KMS-11 (cell line): ENCODE measurements around the gene ZAP70.

ENCODE experiments used
- H2AFZ ChIP-seq: fragments of 200-600 bp; sonication (generic); 2 replicates; pipeline ENCODE4 v1.6.1; 2016; ENCODE audit warnings: antibody characterized with exemption, mixed run types, low read depth
- H3K27ac ChIP-seq: fragments of 200-600 bp; sonication (generic); 2 replicates; pipeline ENCODE4 v1.6.1; 2016; ENCODE audit warnings: mild to moderate bottlenecking, mixed run types
- H3K27me3 ChIP-seq: fragments of 200-600 bp; sonication (generic); 2 replicates; pipeline ENCODE4 v1.6.1; 2017; ENCODE audit warnings: mild to moderate bottlenecking, low read depth, mixed run types, moderate library complexity; ENCODE audit not compliant: insufficient read depth
- H3K36me3 ChIP-seq: fragments of 200-600 bp; sonication (generic); 2 replicates; pipeline ENCODE4 v1.6.1; 2017; ENCODE audit warnings: mild to moderate bottlenecking, mixed run types; ENCODE audit not compliant: insufficient read depth
- H3K4me1 ChIP-seq: fragments of 200-600 bp; sonication (generic); 2 replicates; pipeline ENCODE4 v1.6.1; 2016; ENCODE audit warnings: mild to moderate bottlenecking, low read depth, mixed run types; ENCODE audit not compliant: poor library complexity, severe bottlenecking
- H3K4me2 ChIP-seq: fragments of 200-600 bp; sonication (generic); 2 replicates; pipeline ENCODE4 v1.7.0; 2016; ENCODE audit warnings: mild to moderate bottlenecking, mixed run types
- H3K4me3 ChIP-seq: fragments of 200-600 bp; sonication (generic); IDR thresholded peaks from 2 replicates; pipeline ENCODE4 v1.6.1; 2017; ENCODE audit warnings: low read depth, low read length, mixed read lengths; ENCODE audit not compliant: insufficient read depth
- H3K79me2 ChIP-seq: fragments of 200-600 bp; sonication (generic); 2 replicates; pipeline ENCODE4 v1.6.1; 2016; ENCODE audit warnings: low read depth, mixed run types; ENCODE audit not compliant: insufficient read depth
- H3K9ac ChIP-seq: fragments of 200-600 bp; sonication (generic); 2 replicates; pipeline ENCODE4 v1.6.1; 2016; ENCODE audit warnings: mild to moderate bottlenecking, mixed run types
- H4K20me1 ChIP-seq: fragments of 200-600 bp; sonication (generic); 2 replicates; pipeline ENCODE4 v1.6.1; 2016; ENCODE audit warnings: mild to moderate bottlenecking, mixed run types; ENCODE audit not compliant: insufficient read depth
- CTCF ChIP-seq: fragments of 200-600 bp; sonication (generic); conservative IDR thresholded peaks from 2 replicates; pipeline ENCODE4 v1.6.1; 2017; ENCODE audit warnings: low read depth, mild to moderate bottlenecking, antibody characterized with exemption, low read length, moderate library complexity, mixed read lengths

ZAP70 gene

DNA sequence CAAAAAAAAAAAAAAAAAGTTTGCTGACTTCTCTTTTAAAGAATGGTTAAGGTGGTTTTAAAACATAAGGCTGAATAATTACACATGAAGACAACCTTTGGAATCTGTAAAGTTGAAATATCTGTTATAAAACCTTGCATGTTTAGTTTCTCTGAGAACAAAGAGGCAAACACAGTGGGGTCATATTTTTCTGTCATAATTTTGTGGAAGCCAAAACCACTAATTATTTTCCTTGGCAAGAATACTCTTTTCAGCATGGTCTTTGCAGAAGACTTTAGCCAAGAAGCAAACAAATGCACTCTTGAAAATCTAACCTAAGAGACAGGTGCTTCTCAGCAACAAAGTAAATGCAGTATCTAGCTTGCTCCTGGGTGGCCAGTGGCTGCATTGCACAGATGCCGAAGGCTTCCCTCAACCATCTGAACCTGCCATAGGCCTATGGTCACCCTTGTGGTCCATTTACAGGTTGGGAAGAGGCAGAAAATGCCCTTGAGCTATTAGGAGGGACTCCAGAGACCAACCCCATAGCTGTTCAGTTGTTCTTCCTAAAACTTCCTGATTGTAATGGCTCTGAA is 44.8 kb downstream of the ZAP70 start:
- Histone ChIP-seq H3K27me3 (no peaks in the 10 kb centered on the region), H3K27ac (no peak overlapping the region), H3K4me2 (no peak overlapping the region), H4K20me1 (no peaks in the 10 kb centered on the region), H3K9ac (no peak overlapping the region), H2AFZ (no peak overlapping the region), H3K36me3 (no peaks in the 10 kb centered on the region), H3K4me1 (no peaks in the 10 kb centered on the region), H3K4me3 (no peak overlapping the region), H3K79me2 (no peaks in the 10 kb centered on the region)
- TF ChIP-seq CTCF, result no peak

GRCh38 chr2:97759727-97760407 is 46.5 kb downstream of the ZAP70 start:
- H4K20me1 ChIP-seq, result no peaks in the 10 kb centered on the region
- no peak overlapping the region for H3K27ac ChIP-seq
- H3K79me2 ChIP-seq, result no peaks in the 10 kb centered on the region
- H3K4me1 ChIP-seq, result no peaks in the 10 kb centered on the region
- no peak overlapping the region for H3K4me2 ChIP-seq
- no peaks in the 10 kb centered on the region for H3K36me3 ChIP-seq
- no peak overlapping the region for H3K4me3 ChIP-seq
- no peak overlapping the region for H3K9ac ChIP-seq
- H3K27me3 ChIP-seq, result no peaks in the 10 kb centered on the region
- H2AFZ ChIP-seq, result no peak overlapping the region
- no peak for TF ChIP-seq CTCF

- H3K36me3 ChIP-seq, result no peaks in the 10 kb centered on the region
- no peaks in the 10 kb centered on the region for H3K4me1 ChIP-seq
- no peak overlapping the region for H2AFZ ChIP-seq
Observed at GRCh38 chr2:97760480-97761049, 47.2 kb downstream of the ZAP70 start.

GRCh38 chr2:97761192-97761591 is 47.8 kb downstream of the ZAP70 start:
- Histone ChIP-seq H3K4me2 (no peak overlapping the region), H3K36me3 (no peaks in the 10 kb centered on the region), H2AFZ (no peak overlapping the region), H3K79me2 (no peaks in the 10 kb centered on the region), H4K20me1 (no peaks in the 10 kb centered on the region), H3K4me3 (no peak overlapping the region), H3K9ac (no peak overlapping the region), H3K27me3 (no peaks in the 10 kb centered on the region), H3K27ac (no peak overlapping the region), H3K4me1 (no peaks in the 10 kb centered on the region)
- TF ChIP-seq CTCF, result no peak

More at GRCh38 chr2:97760480-97761049, 47.2 kb downstream of the ZAP70 start:
- Histone ChIP-seq H3K79me2 (no peaks in the 10 kb centered on the region), H4K20me1 (no peaks in the 10 kb centered on the region), H3K4me2 (no peak overlapping the region), H3K9ac (no peak overlapping the region), H3K4me3 (no peak overlapping the region), H3K27me3 (no peaks in the 10 kb centered on the region), H3K27ac (no peak overlapping the region)
- TF ChIP-seq CTCF, result no peak
